Spleen (tissue), 7 donors: ENCODE results near the gene PYCR2.

Experiments used
- POLR2A ChIP-seq, 3 donors: fragments of 450-650 bp; IDR thresholded peaks; one replicate each; pipeline ENCODE4 v1.5.1; 2017; ENCODE audit warnings: antibody characterized with exemption in 3 of 3, mild to moderate bottlenecking in 1 of 3
- TF ChIP-seq, protein P1 (sequence below), 11 experiments: fragments of 200-600 bp in 7 of 11; fragments of 450-650 bp in 4 of 11; sonication (generic) in 4 of 11; IDR thresholded peaks in 8 of 11; conservative IDR thresholded peaks in 3 of 11; 1 replicate in 7 of 11; 2 replicates in 4 of 11; pipeline versions ENCODE4 v1.4.0 to v1.8.0; 2016 to 2021; ENCODE audit warnings: antibody characterized with exemption in 11 of 11, inconsistent platforms in 4 of 11, mild to moderate bottlenecking in 1 of 11
- donor health status: DM: no; HTN: no; CAD: no; lungs with moderate emphysema.
- donor health status: DM: no; HTN: no; CAD: no.
- donor health status: DM: no; HTN: no; CAD: no.

- no peak for TF ChIP-seq POLR2A (IDR thresholded peaks at IDR 0.05)
- TF ChIP-seq, protein P1, sequence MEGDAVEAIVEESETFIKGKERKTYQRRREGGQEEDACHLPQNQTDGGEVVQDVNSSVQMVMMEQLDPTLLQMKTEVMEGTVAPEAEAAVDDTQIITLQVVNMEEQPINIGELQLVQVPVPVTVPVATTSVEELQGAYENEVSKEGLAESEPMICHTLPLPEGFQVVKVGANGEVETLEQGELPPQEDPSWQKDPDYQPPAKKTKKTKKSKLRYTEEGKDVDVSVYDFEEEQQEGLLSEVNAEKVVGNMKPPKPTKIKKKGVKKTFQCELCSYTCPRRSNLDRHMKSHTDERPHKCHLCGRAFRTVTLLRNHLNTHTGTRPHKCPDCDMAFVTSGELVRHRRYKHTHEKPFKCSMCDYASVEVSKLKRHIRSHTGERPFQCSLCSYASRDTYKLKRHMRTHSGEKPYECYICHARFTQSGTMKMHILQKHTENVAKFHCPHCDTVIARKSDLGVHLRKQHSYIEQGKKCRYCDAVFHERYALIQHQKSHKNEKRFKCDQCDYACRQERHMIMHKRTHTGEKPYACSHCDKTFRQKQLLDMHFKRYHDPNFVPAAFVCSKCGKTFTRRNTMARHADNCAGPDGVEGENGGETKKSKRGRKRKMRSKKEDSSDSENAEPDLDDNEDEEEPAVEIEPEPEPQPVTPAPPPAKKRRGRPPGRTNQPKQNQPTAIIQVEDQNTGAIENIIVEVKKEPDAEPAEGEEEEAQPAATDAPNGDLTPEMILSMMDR (IDR thresholded peaks at IDR 0.05 in 8 of 11, conservative IDR thresholded peaks at IDR 0.05 in 3 of 11) = no peak
Measured at GRCh38 chr1:225906467-225906866, 17.6 kb downstream of the PYCR2 start.
